Activated CD4-positive, alpha-beta T cell treated with anti-CD3 and anti-CD28 coated beads for 24 hours (primary cell): ENCODE data around the gene GABPB1.

Experiments used
- DNase-seq, 2 donors: peaks; one replicate each; pipeline ENCODE4 v3.0.0-alpha.2; 2020; ENCODE audit warnings: low read depth in 2 of 2

The GABPB1 gene

GRCh38 chr15:50278496-50278895 is 76.5 kb downstream of the GABPB1 start:
- DNase-seq, result no peak

GRCh38 chr15:50277370-50277769 is 77.6 kb downstream of the GABPB1 start:
- no peak for DNase-seq

- DNase-seq, result no peak
Observed at GRCh38 chr15:50275908-50276307, 79.1 kb downstream of the GABPB1 start.

GRCh38 chr15:50275091-50275490 is 79.9 kb downstream of the GABPB1 start:
- no peak for DNase-seq

- no peak for DNase-seq
Observed at GRCh38 chr15:50267577-50267976, 87.4 kb downstream of the GABPB1 start.

- no peak for DNase-seq
Observed at GRCh38 chr15:50265620-50266019, 89.4 kb downstream of the GABPB1 start, which contains the start of gene HDC. HDC (minus strand) TSS chr15:50265726; CDS start chr15:50265623, 103 bp downstream.

- DNase-seq, result peak in 1 of 2 donors; percentile 28
Observed at GRCh38 chr15:50262533-50262932, 92.5 kb downstream of the GABPB1 start.

GRCh38 chr15:50261981-50262380 is 93.0 kb downstream of the GABPB1 start:
- DNase-seq, result no peak

- DNase-seq, result no peak
Observed at GRCh38 chr15:50260969-50261496, 94.0 kb downstream of the GABPB1 start.

GRCh38 chr15:50259276-50259675 is 95.7 kb downstream of the GABPB1 start:
- no peak for DNase-seq

GRCh38 chr15:50257924-50258323 is 97.1 kb downstream of the GABPB1 start:
- no peak for DNase-seq

- DNase-seq, result no peak
Observed at GRCh38 chr15:50257332-50257731, 97.7 kb downstream of the GABPB1 start.

GRCh38 chr15:50256188-50257041 is 98.6 kb downstream of the GABPB1 start:
- no peak for DNase-seq

- no peak for DNase-seq
Observed at GRCh38 chr15:50252556-50252955, 102.4 kb downstream of the GABPB1 start.

GRCh38 chr15:50251638-50252182 is 103.3 kb downstream of the GABPB1 start:
- no peak for DNase-seq

- DNase-seq, result no peak
Observed at GRCh38 chr15:50250760-50251394, 104.1 kb downstream of the GABPB1 start.

- DNase-seq, result no peak
Observed at GRCh38 chr15:50249704-50250103, 105.3 kb downstream of the GABPB1 start.

- no peak for DNase-seq
Observed at GRCh38 chr15:50248994-50249582, 105.9 kb downstream of the GABPB1 start.

GRCh38 chr15:50247819-50248655 is 107.0 kb downstream of the GABPB1 start:
- DNase-seq, result no peak

- no peak for DNase-seq
Observed at GRCh38 chr15:50246631-50247030, 108.4 kb downstream of the GABPB1 start.

- DNase-seq, result no peak
Observed at GRCh38 chr15:50244959-50245624, 109.9 kb downstream of the GABPB1 start.
